G401 (cell line): ENCODE data around the gene TMEM126B. TPM values are rescaled to one million over a fixed set of nuclear protein-coding genes. Genes with fewer than 3 reads are reported as not detected.
A peak's percentile ranks its signal among the peaks of the same experiment; 100 is the strongest.
"Not testable (repeated sequence)": the region's sequence is repeated elsewhere in the genome, so short reads cannot be mapped to it uniquely, and the experiment has no call there.

Experiments
- DNase-seq: peaks from one replicate; pipeline ENCODE4 v3.0.0-alpha.2; 2015; ENCODE audit warnings: low spot score
- in situ Hi-C: cut with HindIII; loops from 2 replicates; pipeline ENCODE4 v1.10.0; 2016; ENCODE audit warnings: low sequenced_read_pairs, mixed read lengths
- total RNA-seq: library from RNA; depleted of rRNA; stranded (reverse); fragments of >200 nt; shearing (Covaris generic); gene quantifications from 2 replicates; pipeline ENCODE4 v1.2.3, GENCODE V29; 2014; rRNA removed

Gene TMEM126B
- total RNA-seq, result 124 and 163 TPM in 2 replicates

- in situ Hi-C loops, result no loop called here
Measured at GRCh38 chr11:85627998-85628770, at the start of gene TMEM126B. TSS of gene TMEM126B (plus strand) at chr11:85628593. CDS start at chr11:85628608, 15 bp downstream.

GRCh38 chr11:85582111-85582510, 46.3 kb upstream of the TMEM126B start:
- in situ Hi-C loops, result no loop called here
- no peak for DNase-seq

More at GRCh38 chr11:85627998-85628770, at the start of gene TMEM126B:
- peak; percentile 100 for DNase-seq

GRCh38 chr11:85589373-85589772, 39.0 kb upstream of the TMEM126B start:
- in situ Hi-C loops, result no loop called here
- DNase-seq, result no peak

GRCh38 chr11:85590848-85591483, 37.4 kb upstream of the TMEM126B start:
- in situ Hi-C loops, result no loop called here
- peak; percentile 41 for DNase-seq

- in situ Hi-C loops, result no loop called here
- DNase-seq, result peak; percentile 72
Measured at GRCh38 chr11:85595285-85595884, 33.0 kb upstream of the TMEM126B start.

- in situ Hi-C loops, result no loop called here
Measured at GRCh38 chr11:85596886-85597285, 31.5 kb upstream of the TMEM126B start.

GRCh38 chr11:85599083-85599482, 29.3 kb upstream of the TMEM126B start:
- in situ Hi-C loops, result no loop called here

More at GRCh38 chr11:85596886-85597285, 31.5 kb upstream of the TMEM126B start:
- DNase-seq, result no peak

GRCh38 chr11:85602526-85603213, 25.7 kb upstream of the TMEM126B start:
- DNase-seq, result no peak
- in situ Hi-C loops, result no loop called here

More at GRCh38 chr11:85599083-85599482, 29.3 kb upstream of the TMEM126B start:
- no peak for DNase-seq

- in situ Hi-C loops, result no loop called here
- DNase-seq, result no peak
Measured at GRCh38 chr11:85603220-85603619, 25.2 kb upstream of the TMEM126B start.

GRCh38 chr11:85606237-85606636, 22.2 kb upstream of the TMEM126B start:
- in situ Hi-C loops, DNase-seq: not testable (repeated sequence)

GRCh38 chr11:85608621-85609020, 19.8 kb upstream of the TMEM126B start:
- in situ Hi-C loops, DNase-seq: not testable (repeated sequence)

- DNase-seq, in situ Hi-C loops: not testable (repeated sequence)
Measured at GRCh38 chr11:85609286-85609685, 19.1 kb upstream of the TMEM126B start.

- in situ Hi-C loops, DNase-seq: not testable (repeated sequence)
Measured at GRCh38 chr11:85611643-85612042, 16.8 kb upstream of the TMEM126B start.

GRCh38 chr11:85619499-85619898, 8.9 kb upstream of the TMEM126B start:
- DNase-seq, result no peak
- in situ Hi-C loops, result no loop called here

- DNase-seq, result no peak
- in situ Hi-C loops, result no loop called here
Measured at GRCh38 chr11:85620256-85620655, 8.1 kb upstream of the TMEM126B start.

GRCh38 chr11:85626496-85626895, 1.9 kb upstream of the TMEM126B start:
- in situ Hi-C loops, result no loop called here
- peak; percentile 31 for DNase-seq

GRCh38 chr11:85627332-85627997, 928 bp upstream of the TMEM126B start, which contains the start of gene DLG2:
TSS of gene DLG2 (minus strand) at chr11:85627344.
- in situ Hi-C loops, result no loop called here

GRCh38 chr11:85628771-85629341, 463 bp downstream of the TMEM126B start:
- no peak for DNase-seq
- in situ Hi-C loops, result no loop called here

More at GRCh38 chr11:85627332-85627997, 928 bp upstream of the TMEM126B start, which contains the start of gene DLG2:
- DNase-seq, result peak; percentile 84
